Stimulated activated naive CD4-positive, alpha-beta T cell (primary cell): ENCODE data around the gene UHRF1.
"Not testable (repeated sequence)": the region's sequence is repeated elsewhere in the genome, so short reads cannot be mapped to it uniquely, and the experiment has no call there.

ENCODE experiments used
- DNase-seq, 6 experiments: peaks; one replicate each; lab custom pipeline; 2025; lab: John Stamatoyannopoulos, UW

Gene UHRF1

GRCh38 chr19:4900879-4901278, 8.4 kb upstream of the UHRF1 start:
- not testable (repeated sequence) for DNase-seq

GRCh38 chr19:4902796-4903195, 6.5 kb upstream of the UHRF1 start, which contains the start of gene ARRDC5:
Gene ARRDC5 (minus strand): TSS chr19:4902896. CDS start chr19:4902825, 71 bp downstream.
- no peak for DNase-seq

GRCh38 chr19:4904481-4904880, 4.8 kb upstream of the UHRF1 start:
- DNase-seq: no peak

DNA sequence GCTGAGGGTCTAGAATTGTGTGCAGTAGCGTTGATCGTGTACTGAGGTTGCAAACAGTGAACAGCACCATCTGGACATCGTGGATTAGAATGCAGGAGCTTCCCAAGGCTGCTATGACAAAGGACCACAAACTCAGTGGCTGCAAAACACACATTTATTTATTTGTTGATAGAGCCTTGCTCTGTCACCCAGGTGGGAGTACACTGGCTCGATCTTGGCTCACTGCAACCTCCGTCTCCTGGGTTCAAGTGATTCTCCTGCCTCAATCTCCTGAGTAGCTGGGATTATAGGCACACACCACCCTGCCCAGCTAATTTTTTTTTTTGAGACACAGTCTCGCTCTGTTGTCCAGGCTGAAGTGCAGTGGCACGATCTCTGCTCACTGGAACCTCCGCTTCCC, 2.3 kb upstream of the UHRF1 start:
- no peak for DNase-seq

DNA sequence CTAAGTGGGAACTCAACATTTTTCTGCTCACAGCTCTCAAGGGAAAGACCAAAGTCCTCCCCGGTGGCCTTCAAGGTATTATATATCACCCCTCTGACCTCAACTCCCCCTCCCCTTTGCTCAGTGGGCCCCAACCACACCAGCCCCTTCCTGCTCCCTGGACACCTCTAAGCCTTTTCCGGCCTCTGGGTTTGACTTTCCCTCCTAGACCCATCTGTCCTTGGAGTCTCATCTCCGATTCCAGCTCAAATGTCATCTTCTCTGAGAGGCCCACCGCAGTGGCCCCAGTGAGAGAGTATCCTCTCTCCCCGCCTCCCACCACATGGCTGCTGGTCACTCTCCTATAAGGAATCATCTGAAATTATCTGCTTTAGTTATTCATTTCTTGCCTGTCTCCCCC, 941 bp upstream of the UHRF1 start:
- no peak for DNase-seq

DNA sequence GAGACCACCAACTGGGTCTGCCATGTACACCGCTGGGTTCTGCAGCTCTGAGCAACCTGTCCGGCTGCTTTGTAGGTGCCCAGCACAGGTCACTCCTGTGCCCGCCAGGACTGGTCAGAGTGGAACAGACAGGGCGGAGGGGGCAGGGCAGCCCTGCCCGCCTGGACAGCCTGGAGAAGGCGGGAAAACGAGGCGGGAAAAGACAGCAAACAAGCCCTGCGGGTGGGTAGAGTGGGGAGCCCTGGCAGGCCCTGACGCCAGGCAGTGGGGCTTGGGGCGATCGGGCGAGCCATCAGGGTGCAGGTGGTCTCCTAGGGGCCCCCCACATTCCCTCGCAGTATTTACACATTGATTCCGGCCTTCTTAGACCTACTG, 533 bp upstream of the UHRF1 start:
- DNase-seq: no peak

GRCh38 chr19:4909897-4910593, 744 bp downstream of the UHRF1 start:
- DNase-seq: peak; percentile 87 to 93 (median 91)

DNA sequence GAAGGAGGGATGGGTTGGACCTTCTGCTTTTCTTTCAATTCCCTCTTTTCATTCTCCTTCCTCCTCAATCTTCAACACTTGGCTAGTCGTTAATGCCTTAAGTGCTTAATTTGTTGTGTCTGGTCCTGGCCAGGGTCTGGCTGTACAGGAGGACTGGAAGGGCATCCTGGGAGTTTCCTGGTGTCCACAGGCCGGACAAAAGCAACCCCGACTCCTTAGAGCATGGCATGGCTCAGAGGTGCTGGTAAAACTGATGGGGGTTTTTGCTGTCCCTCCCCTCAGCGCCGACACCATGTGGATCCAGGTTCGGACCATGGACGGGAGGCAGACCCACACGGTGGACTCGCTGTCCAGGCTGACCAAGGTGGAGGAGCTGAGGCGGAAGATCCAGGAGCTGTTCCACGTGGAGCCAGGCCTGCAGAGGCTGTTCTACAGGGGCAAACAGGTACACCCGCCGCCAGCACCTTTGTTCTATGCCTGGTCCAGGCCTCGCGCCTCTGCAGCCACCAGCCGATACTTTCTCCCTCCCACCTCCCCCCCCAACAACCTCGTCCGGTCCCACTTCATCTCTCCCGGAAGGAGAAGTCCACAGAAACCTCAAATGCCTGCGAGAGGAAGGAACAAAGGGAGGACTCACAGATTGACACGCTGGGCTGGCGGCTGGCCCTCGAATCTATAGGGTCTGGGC, 1.4 kb downstream of the UHRF1 start:
- DNase-seq: no peak

DNA sequence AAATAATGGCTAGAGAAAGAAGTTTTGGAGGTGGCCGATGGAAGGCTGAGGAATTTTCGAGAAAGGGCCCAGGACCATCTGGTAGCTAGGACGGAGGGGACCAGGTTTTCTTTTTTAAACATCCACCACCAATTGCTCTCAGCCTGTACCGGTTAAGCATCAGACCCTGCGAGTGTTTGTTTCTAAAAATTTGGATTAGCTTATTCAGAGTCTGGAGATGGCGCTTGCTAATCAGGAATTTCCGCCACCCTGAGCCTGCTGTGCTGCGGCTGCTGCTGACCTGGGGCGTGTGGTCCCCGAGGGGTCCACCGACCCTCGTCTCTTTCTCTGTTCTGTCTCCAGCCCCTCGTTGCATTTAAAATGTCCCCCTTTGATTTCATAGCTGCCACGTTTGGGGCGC, 2.0 kb downstream of the UHRF1 start:
- DNase-seq: no peak

DNA sequence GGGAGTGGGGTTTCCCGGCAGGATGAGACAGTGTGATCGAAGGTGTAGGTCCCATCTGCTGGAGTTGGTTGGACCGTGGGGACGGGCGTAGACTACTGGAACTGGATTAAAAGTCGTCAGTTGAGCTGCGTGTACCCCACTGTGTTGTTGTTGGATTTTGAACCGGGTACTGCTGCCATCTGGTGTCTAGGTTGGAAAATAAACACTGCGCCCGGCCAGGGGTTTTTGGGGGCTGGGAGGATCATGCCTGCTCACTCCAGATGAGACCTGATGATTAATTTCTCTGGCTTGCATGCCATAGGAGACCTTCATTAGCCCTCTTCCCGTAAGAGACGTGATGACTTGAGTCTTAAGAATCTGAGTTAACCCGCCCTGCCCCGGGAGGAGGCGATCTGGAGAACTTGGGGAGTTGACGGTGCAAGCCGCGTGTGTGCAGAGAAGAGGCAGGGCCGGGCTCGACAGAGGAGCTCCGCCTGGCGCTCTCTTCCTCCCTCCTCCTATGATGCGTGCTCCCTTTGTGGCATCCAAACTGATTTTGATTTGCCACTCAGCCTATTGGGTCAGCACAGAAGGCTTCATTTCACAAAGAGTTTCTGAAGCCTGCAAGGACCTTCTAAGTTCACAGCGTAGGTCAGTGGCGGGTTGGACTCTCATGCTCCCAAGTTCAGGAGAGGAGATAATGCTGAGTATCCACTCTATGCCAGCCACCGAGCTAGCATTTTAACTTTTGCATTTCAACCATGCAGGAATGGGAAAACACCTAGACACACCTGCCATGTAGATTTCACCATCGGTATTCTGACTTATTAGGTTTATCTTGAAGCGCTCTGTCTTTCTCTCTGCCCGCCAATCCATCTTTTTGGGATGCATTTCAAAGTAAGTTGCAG, 2.7 kb downstream of the UHRF1 start:
- DNase-seq: peak; percentile 53 to 80 (median 64)

- DNase-seq: no peak
Observed at GRCh38 chr19:4913996-4914735, 4.9 kb downstream of the UHRF1 start.

- peak; percentile 27 to 60 (median 49) for DNase-seq
Observed at GRCh38 chr19:4914736-4915501, 5.6 kb downstream of the UHRF1 start.

GRCh38 chr19:4916292-4917082, 7.2 kb downstream of the UHRF1 start:
- DNase-seq: peak; percentile 19 to 84 (median 52)

DNA sequence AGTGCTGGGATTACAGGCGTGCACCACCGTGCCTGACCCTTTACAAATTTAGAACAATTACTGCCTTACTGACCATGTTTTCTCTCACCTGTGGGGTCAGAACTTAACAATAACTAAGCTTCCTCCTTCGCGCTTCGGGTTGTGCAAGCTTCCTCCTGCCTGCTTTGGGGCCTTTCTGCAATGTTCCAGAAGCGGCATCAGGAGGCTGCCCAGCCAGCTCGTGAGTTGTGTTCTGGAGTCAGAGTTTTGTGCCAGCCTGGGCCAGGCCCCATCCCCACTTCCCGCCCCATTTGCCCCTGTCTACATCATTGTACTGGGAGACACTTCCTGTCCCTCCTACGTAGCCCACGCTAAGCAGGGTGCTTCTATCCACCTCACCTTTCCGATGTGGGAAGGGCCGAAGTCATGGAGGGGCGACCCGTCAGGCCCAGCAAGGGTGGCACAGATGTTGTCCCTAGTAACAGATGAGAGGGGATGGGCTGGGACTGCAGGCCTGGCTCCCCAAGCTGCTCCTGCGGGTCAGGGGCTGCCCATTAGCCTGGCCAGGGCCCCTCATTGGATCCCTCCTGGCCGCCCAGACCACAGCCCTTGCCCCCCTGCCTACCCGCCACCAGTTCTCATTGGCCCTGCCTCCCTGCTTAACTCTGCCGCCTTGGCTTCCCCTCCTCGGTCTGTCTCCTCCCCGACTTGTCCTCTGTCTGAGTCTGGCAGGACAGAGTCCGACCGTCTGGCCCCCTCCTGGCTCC, 13.4 kb downstream of the UHRF1 start:
- DNase-seq: no peak

DNA sequence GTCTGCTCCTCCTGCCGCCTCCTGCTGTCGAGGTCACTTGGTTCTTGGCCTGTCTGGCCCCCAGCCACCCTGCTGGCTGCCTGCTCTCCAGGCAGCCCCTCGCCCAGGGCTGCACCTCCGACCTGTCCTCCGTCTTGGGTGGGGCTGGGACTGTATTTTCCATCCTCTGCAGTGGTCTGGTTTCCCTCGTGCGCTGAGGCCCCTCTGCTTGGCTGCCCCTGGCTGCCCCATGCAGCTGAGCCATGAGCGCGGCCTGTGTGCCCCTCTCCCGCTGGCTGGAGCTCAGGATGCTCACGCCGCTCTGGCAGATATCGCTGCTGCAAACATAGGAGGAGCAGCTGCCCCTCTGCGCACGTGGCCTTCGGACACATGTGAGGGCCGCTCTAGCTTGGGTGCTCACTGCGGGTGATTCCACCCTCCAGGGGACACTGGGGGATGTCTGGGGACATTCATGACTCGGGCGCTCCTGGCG, 14.0 kb downstream of the UHRF1 start:
- DNase-seq: no peak

DNA sequence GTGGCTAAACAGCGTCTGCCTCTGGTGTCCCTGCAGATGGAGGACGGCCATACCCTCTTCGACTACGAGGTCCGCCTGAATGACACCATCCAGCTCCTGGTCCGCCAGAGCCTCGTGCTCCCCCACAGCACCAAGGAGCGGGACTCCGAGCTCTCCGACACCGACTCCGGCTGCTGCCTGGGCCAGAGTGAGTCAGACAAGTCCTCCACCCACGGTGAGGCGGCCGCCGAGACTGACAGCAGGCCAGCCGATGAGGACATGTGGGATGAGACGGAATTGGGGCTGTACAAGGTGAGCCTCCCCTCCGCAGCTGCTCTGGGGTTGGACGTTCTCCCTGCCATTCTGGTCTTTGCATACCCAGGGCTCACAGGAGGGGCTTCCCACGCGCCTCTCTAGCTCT, 19.9 kb downstream of the UHRF1 start:
- DNase-seq: no peak

DNA sequence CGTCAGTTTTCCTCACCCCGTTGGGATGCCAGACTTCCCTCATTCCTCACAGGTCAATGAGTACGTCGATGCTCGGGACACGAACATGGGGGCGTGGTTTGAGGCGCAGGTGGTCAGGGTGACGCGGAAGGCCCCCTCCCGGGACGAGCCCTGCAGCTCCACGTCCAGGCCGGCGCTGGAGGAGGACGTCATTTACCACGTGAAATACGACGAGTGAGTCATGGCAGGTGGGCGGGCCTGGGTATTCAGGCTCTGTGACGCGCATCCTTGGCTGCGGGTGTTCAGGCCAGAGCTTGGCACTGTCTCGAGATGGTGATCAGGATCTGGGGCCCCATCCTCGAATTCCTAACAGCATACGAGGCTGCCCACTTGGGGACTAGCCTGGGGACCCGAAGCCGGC, 21.4 kb downstream of the UHRF1 start:
- no peak for DNase-seq

- DNase-seq: no peak
Observed at GRCh38 chr19:4932711-4933110, 23.4 kb downstream of the UHRF1 start.

GRCh38 chr19:4933528-4933927, 24.2 kb downstream of the UHRF1 start:
- DNase-seq: no peak

DNA sequence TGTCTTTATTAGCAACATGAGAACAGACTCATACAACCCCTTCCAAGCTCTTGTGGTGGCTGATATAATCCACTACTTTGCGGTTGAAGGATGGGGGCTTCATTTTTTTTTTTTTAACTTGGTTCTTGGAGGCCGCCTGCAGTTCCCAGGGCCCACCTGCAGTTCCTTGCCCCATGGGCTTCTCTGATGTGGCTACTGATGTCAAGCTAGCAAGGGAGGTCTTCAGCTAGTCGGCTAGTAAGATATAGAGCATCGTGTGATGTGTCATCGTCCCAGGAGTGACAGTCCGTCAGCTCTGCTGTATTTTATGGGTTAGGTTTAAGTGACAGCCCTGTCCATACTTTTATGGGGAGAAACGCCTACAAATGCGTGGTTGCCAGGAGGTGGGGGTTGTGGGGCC, 26.1 kb downstream of the UHRF1 start:
- no peak for DNase-seq
